CD14-positive monocyte (primary cell): Measurements from ENCODE around the gene NVL. TPM values are rescaled to one million over a fixed set of nuclear protein-coding genes. Genes with fewer than 3 reads are reported as not detected.

Source experiments
- DNase-seq, 3 donors: peaks; one replicate each; pipeline ENCODE4 v3.0.0-alpha.2; 2011 to 2022
- H2AFZ ChIP-seq: 2 replicates; pipeline ENCODE4 v1.6.0; 2012; ENCODE audit warnings: mild to moderate bottlenecking, low read depth, low read length, inconsistent platforms; ENCODE audit not compliant: insufficient read depth, poor library complexity, severe bottlenecking
- H3K27ac ChIP-seq, 2 donors: 1 replicate in 1 of 2; 2 replicates in 1 of 2; pipeline ENCODE4 v1.5.1; 2012 to 2013; ENCODE audit warnings: low read length in 2 of 2, control low read depth in 1 of 2, inconsistent platforms in 1 of 2, low read depth in 1 of 2, mild to moderate bottlenecking in 1 of 2
- H3K27me3 ChIP-seq, 2 donors: one replicate each; pipeline versions ENCODE4 v1.6.0 to v1.6.1; 2011 to 2013; ENCODE audit warnings: low read length in 2 of 2; ENCODE audit not compliant: control insufficient read depth in 2 of 2, insufficient read depth in 2 of 2
- H3K36me3 ChIP-seq, 2 donors: replicated peaks in 1 of 2; 1 replicate in 1 of 2; 2 replicates in 1 of 2; pipeline versions ENCODE4 v1.5.1 to v1.6.1; 2012 to 2013; ENCODE audit warnings: low read length in 2 of 2, control low read depth in 1 of 2, inconsistent platforms in 1 of 2, mild to moderate bottlenecking in 1 of 2; ENCODE audit not compliant: insufficient read depth in 2 of 2, control insufficient read depth in 1 of 2
- H3K4me1 ChIP-seq, 2 donors: 1 replicate in 1 of 2; 2 replicates in 1 of 2; pipeline versions ENCODE4 v1.5.1 to v1.6.1; 2012 to 2013; ENCODE audit warnings: low read length in 2 of 2, control low read depth in 1 of 2, inconsistent platforms in 1 of 2, mild to moderate bottlenecking in 1 of 2, moderate library complexity in 1 of 2; ENCODE audit not compliant: insufficient read depth in 2 of 2, control insufficient read depth in 1 of 2
- H3K4me2 ChIP-seq: replicated peaks from 2 replicates; pipeline ENCODE3; 2012; ENCODE audit warnings: low read length, moderate library complexity, mild to moderate bottlenecking; ENCODE audit not compliant: poor library complexity, severe bottlenecking; ENCODE audit errors: extremely low read depth
- H3K4me3 ChIP-seq, 3 experiments: fragments of 200-600 bp in 1 of 3; sonication (generic) in 1 of 3; replicated peaks in 1 of 3; 1 replicate in 2 of 3; 2 replicates in 1 of 3; pipeline ENCODE4 v1.5.1; 2011 to 2013; ENCODE audit warnings: low read length in 3 of 3, mild to moderate bottlenecking in 3 of 3, control low read depth in 2 of 3, low read depth in 2 of 3, inconsistent platforms in 1 of 3, moderate library complexity in 1 of 3
- H3K79me2 ChIP-seq: 2 replicates; pipeline ENCODE4 v1.6.0; 2012; ENCODE audit warnings: mild to moderate bottlenecking, control low read depth, inconsistent platforms, low read length, moderate library complexity; ENCODE audit not compliant: insufficient read depth
- H3K9ac ChIP-seq: 2 replicates; pipeline ENCODE4 v1.6.0; 2017; ENCODE audit warnings: low read length, mild to moderate bottlenecking; ENCODE audit not compliant: insufficient read depth, poor library complexity, severe bottlenecking
- H3K9me3 ChIP-seq, 2 donors: replicated peaks in 1 of 2; 1 replicate in 1 of 2; 2 replicates in 1 of 2; pipeline versions ENCODE4 v1.5.1 to v1.6.1; 2012 to 2013; ENCODE audit warnings: low read length in 2 of 2, control low read depth in 1 of 2; ENCODE audit not compliant: control insufficient read depth in 1 of 2, insufficient read depth in 1 of 2
- H4K20me1 ChIP-seq: 2 replicates; pipeline ENCODE4 v1.6.0; 2012; ENCODE audit warnings: mild to moderate bottlenecking, low read length, control low read depth, moderate library complexity; ENCODE audit not compliant: insufficient read depth
- H3K27ac Mint-ChIP-seq, 7 donors: one replicate each; pipeline ENCODE4 v1.8.0; 2020; ENCODE audit warnings: mild to moderate bottlenecking in 7 of 7, mixed read lengths in 7 of 7, moderate library complexity in 6 of 7, inconsistent platforms in 2 of 7
- H3K27me3 Mint-ChIP-seq, 3 donors: one replicate each; pipeline ENCODE4 v1.8.0; 2021 to 2022; ENCODE audit warnings: low read depth in 3 of 3, mild to moderate bottlenecking in 3 of 3, mixed read lengths in 3 of 3, moderate library complexity in 3 of 3, inconsistent platforms in 1 of 3
- H3K36me3 Mint-ChIP-seq, 2 donors: one replicate each; pipeline ENCODE4 v1.8.0; 2020; ENCODE audit warnings: mixed read lengths in 2 of 2, inconsistent platforms in 1 of 2, mild to moderate bottlenecking in 1 of 2
- H3K4me1 Mint-ChIP-seq: one replicate; pipeline ENCODE4 v1.8.0; 2020; ENCODE audit warnings: mild to moderate bottlenecking, mixed read lengths
- H3K4me3 Mint-ChIP-seq, 2 donors: one replicate each; pipeline ENCODE4 v1.8.0; 2020; ENCODE audit warnings: mild to moderate bottlenecking in 2 of 2, mixed read lengths in 2 of 2, moderate library complexity in 1 of 2
- H3K9me3 Mint-ChIP-seq, 7 donors: one replicate each; pipeline ENCODE4 v1.8.0; 2020 to 2022; ENCODE audit warnings: mixed read lengths in 7 of 7, mild to moderate bottlenecking in 6 of 7, moderate library complexity in 6 of 7, inconsistent platforms in 2 of 7
- CTCF ChIP-seq: fragments of 200-600 bp; IDR thresholded peaks from one replicate; pipeline ENCODE4 v1.8.0; 2022; ENCODE audit warnings: antibody characterized with exemption, mild to moderate bottlenecking
- WGBS: methylation state at CpG from one replicate; pipeline ENCODE4 v1.1.5; 2013; ENCODE audit warnings: missing lambda C conversion rate; ENCODE audit not compliant: insufficient coverage; 5-methylcytosine and 5-hydroxymethylcytosine counted together
- intact Hi-C, 2 donors: fragments of 100-400 bp; cut with micrococcal nuclease; formaldehyde crosslinking; loops; one replicate each; pipeline versions ENCODE4 v1.15.0 to v1.15.1; 2023
- polyA plus RNA-seq, 3 donors: library from polyadenylated mRNA; depleted of rRNA in 1 of 3; unstranded in 2 of 3; stranded (reverse) in 1 of 3; fragments of 300-500 nt in 2 of 3; fragments of >200 nt in 1 of 3; fragmentation: Illumina TruSeq in 2 of 3; gene quantifications; 1 replicate in 2 of 3; 2 replicates in 1 of 3; pipeline ENCODE4 v1.2.3, GENCODE V29; 2012 to 2021

The NVL gene
- polyA plus RNA-seq, 3 donors = 8.4 to 12.6 (median 9.6) TPM

DNA sequence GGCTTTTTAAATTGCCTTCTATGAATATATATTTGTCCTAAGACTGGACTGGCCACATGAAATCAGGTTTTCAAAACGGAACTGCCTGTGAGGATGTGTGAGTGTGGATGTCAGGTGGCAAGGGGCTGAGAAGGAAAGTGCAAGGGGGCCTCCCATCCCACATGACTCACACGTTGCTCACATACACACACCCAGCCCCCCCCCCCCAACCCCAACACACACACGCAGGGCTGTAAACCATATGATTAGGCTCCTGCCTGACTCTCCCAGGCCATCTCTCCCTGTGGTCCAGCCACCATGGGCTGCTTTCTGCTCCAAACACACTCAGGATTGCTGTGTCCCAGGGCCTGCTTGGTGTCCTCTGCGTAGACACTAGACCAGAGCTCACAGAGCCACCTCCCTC is 124.5 kb downstream of the NVL start:
- Histone ChIP-seq H4K20me1 (no peaks in the 10 kb centered on the region), H3K36me3 (no peaks in the 10 kb centered on the region), H3K27me3 (no peaks in the 10 kb centered on the region), H3K4me1 (peaks cover 57 to 66% of the 10 kb centered on the region in 2 donors), H3K9me3 (no peaks in the 10 kb centered on the region), H2AFZ (peak overlapping the region; percentile 30), H3K4me3 (peak overlapping the region in 1 of 3 experiments; percentile 66), H3K9ac (peak overlapping the region; percentile 41), H3K79me2 (no peaks in the 10 kb centered on the region), H3K4me2 (peak overlapping the region; percentile 27), H3K27ac (peak overlapping the region; percentile 74 to 93)
- H3K4me3 Mint-ChIP-seq = peak overlapping the region in 1 of 2 donors; percentile 71
- intact Hi-C loops = loop anchor here in 1 of 2 donors (5.0 kb wide), 1 partner anchor 33 kb away; no protein-coding TSS in a partner anchor
- H3K27ac Mint-ChIP-seq = peak overlapping the region; percentile 87 to 97 (median 95)
- H3K9me3 Mint-ChIP-seq = no peaks in the 10 kb centered on the region
- WGBS = 0% methylated on average over 2 of the region's 4 CpGs
- peaks cover 62% of the 10 kb centered on the region for H3K4me1 Mint-ChIP-seq
- H3K36me3 Mint-ChIP-seq = no peaks in the 10 kb centered on the region
- TF ChIP-seq CTCF = no peak
- H3K27me3 Mint-ChIP-seq = no peaks in the 10 kb centered on the region
- DNase-seq = peak; percentile 88 to 99 (median 92)

DNA sequence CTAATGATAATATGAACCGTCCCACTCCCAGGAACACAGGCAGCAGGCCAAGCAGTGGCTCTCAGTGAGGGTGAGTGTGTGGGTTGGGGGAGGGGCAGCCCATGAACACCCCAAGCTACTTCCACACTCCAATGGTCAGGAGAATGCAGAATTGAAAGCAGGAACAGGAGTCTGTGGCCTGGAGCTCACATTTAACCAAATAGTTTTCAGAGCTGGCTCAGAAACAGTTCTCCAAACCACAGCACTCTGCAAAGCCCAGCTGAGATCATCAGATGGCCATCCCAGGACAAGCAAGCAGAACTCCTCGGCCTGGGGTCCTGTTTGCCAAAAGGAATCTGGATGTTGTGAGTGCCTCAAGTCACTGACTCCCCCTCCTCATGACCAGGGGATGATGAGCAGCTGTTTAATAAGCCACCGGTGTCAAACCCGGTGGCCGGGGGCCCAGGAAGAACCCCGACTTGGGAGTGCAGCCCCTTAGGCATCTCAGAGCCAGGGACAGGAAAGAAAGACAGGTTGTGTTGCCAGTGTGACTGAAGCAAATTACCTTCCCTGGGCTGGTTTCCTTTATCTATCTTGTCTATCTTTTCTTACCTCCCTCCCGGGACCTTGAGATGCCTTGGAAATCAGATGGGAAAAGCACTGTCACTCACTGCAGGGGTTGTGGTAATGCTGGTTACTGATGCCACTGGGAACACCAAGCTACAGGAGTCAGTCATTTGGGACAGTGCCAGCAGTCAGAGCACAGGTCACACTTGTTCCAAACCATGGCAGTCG is 126.5 kb downstream of the NVL start:
- Mint-ChIP-seq H3K4me1 (peaks cover 48% of the 10 kb centered on the region), H3K27me3 (no peaks in the 10 kb centered on the region), H3K36me3 (no peaks in the 10 kb centered on the region), H3K9me3 (peaks cover 0 to 3% (median 0%) of the 10 kb centered on the region in 7 donors), H3K4me3 (peak overlapping the region; percentile 47 to 75), H3K27ac (peak overlapping the region; percentile 87 to 94 (median 92))
- WGBS = 0% methylated on average over 1 of the region's 8 CpGs
- DNase-seq = peak; percentile 74 to 86 (median 75)
- Histone ChIP-seq H3K36me3 (no peaks in the 10 kb centered on the region), H3K79me2 (no peaks in the 10 kb centered on the region), H2AFZ (peak overlapping the region; percentile 60), H3K9me3 (no peaks in the 10 kb centered on the region), H3K4me3 (peak overlapping the region in 1 of 3 experiments; percentile 66), H3K4me1 (peaks cover 48 to 54% of the 10 kb centered on the region in 2 donors), H4K20me1 (no peaks in the 10 kb centered on the region), H3K27me3 (no peaks in the 10 kb centered on the region), H3K9ac (peak overlapping the region; percentile 58), H3K4me2 (peak overlapping the region; percentile 70), H3K27ac (peak overlapping the region; percentile 87 to 93)
- no peak for TF ChIP-seq CTCF
- intact Hi-C loops = no loop called here
